ENCODE measurements around the gene TRIM63.

The TRIM63 gene

GRCh38 chr1:26023826-26024225 is 43.6 kb downstream of the TRIM63 start:
- no peak for TF ChIP-seq CTCF (IDR thresholded peaks at IDR 0.05; ENCODE audit: insufficient read depth, low read depth, low read length, missing control alignments)
- no peak for DNase-seq (ENCODE audit: low read depth)

DNA sequence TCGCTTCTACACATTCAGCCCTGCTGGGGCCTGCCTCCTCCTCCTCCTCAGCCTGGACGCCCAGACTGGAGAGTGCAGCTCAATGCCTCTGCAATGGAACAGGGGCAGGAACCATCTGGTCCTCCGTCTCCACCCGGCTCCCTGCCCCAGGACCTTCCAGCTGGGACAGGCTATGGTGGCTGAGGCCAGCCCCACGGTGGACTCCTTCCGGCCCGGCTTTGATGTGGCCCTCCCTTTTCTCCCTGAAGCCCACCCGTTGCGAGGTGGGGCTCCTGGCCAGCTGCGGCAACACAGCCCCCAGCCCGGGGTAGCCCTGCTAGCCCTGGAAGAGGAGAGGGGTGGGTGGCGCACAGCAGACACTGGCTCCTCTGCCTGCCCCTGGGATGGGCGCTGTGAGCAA is 44.4 kb downstream of the TRIM63 start:
- no peak overlapping the region for H3K4me3 ChIP-seq (ENCODE audit: low read length)
- no peak for DNase-seq (ENCODE audit: low read depth)
- TF ChIP-seq CTCF (IDR thresholded peaks at IDR 0.05; ENCODE audit: insufficient read depth, low read depth, low read length, missing control alignments), result no peak

More at GRCh38 chr1:26023826-26024225, 43.6 kb downstream of the TRIM63 start:
- no peak overlapping the region for H3K4me3 ChIP-seq (ENCODE audit: low read length)

GRCh38 chr1:26022404-26022779 is 45.0 kb downstream of the TRIM63 start:
- no peak overlapping the region for H3K4me3 ChIP-seq (ENCODE audit: low read length)
- DNase-seq (ENCODE audit: low read depth), result no peak

GRCh38 chr1:26021647-26022403 is 45.6 kb downstream of the TRIM63 start, which contains the start of gene EXTL1:
TSS of gene EXTL1 (plus strand) at chr1:26021775. CDS start at chr1:26022647, 872 bp downstream.
- no peak for DNase-seq (ENCODE audit: low read depth)
- H3K4me3 ChIP-seq (ENCODE audit: low read length), result no peak within 1 kb of the TSS
- TF ChIP-seq CTCF (IDR thresholded peaks at IDR 0.05; ENCODE audit: insufficient read depth, low read depth, low read length, missing control alignments), result no peak

More at GRCh38 chr1:26022404-26022779, 45.0 kb downstream of the TRIM63 start:
- no peak for TF ChIP-seq CTCF (IDR thresholded peaks at IDR 0.05; ENCODE audit: insufficient read depth, low read depth, low read length, missing control alignments)

DNA sequence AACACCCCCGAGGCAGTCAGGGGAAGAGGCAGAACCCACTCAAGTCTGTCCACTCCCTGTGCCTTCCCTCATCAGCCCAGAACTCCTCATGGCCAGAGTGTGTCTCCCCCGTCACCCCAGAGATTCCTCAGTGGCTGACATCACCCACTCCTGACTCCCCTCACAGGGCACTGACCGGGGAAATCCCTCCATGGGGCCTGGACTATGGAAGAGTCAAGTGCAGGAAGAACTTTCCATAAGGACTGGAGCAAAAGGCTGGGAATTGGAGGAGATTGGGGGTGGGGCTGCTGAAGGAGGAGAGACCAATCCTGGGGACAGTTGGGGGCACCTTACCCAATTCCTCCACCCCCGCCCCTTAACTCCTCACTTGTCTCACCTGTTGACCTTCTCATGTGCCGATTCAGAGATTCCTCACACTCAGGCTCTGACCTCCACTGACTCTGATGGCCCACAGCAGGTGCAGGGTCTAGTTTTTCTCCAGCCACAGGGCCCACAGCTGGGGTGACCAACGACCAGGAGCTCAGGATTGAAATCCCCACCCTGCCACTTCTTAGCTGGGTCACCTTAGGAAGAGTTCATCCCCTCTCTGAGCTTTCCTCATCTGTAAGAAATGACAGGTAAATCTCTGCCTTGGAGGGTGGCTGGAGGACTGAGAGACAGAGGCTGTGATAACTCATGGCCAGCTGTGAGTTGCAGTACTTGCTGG is 46.3 kb downstream of the TRIM63 start:
- no peak overlapping the region for H3K4me3 ChIP-seq (ENCODE audit: low read length)
- no peak for TF ChIP-seq CTCF (IDR thresholded peaks at IDR 0.05; ENCODE audit: insufficient read depth, low read depth, low read length, missing control alignments)
- DNase-seq (ENCODE audit: low read depth), result no peak

DNA sequence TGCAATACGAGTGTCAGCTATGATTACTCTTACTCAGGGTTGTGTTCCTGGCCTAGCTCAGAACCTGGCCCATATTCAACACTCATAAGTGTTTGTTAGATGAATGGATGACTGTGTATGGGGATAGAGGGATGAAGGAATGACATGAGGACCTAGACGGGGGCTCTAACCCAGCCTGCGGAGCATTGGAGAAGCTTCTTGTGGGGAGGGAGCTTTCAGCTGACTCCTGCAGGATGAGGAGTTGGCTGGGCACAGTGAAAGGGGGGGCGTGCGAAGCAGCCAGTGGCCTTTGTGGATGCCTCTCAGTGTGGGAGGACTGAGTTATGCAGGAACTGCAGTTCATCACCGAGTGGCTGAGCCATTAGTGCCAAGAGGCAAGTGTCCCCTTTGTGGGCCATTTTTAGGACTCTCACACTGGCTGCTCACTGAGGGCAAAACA is 47.1 kb downstream of the TRIM63 start:
- no peak for TF ChIP-seq CTCF (IDR thresholded peaks at IDR 0.05; ENCODE audit: insufficient read depth, low read depth, low read length, missing control alignments)
- H3K4me3 ChIP-seq (ENCODE audit: low read length), result no peak overlapping the region
- DNase-seq (ENCODE audit: low read depth), result no peak

Measured in epithelial cell of esophagus (primary cell).